ENCODE results near the gene PTH.

PTH gene

DNA sequence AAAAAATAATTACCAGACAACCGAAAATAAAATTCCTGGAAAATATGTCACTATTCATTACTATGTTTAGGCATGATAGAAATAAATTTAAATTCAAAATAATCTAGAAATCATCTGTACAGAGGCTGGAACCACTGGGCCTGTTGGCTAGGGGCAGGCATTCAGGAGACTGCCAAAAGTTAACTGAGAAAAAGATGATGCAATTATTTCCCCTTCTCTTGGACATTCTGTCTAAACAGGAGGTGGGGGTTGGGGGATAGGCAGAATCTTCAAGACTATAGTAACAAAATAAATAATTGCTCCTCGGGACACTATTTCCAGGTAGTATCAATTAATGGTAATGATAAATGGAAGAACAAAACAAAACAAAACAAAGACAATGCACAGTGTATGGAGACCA is 46.9 kb downstream of the PTH start:
- no peak for DNase-seq (ENCODE audit: low spot score)

DNA sequence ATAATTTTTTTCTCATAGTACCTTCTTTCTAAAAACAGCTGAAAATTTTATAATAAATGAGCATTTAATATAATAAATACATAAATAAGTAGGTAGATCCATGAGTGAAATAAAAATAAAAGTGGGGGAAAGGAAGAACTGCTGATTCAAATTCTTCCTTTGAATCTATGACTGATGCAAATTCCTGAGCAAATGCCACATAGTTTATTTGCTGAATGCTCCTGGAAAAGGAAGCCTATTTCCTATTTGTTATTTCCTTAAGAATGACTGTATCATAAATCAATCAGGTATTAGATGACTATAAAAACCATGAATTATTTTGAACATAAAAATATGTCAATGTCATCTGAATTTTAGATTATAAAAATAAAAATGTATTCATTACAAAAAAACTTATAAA is 49.4 kb downstream of the PTH start:
- DNase-seq (ENCODE audit: low spot score): no peak

DNA sequence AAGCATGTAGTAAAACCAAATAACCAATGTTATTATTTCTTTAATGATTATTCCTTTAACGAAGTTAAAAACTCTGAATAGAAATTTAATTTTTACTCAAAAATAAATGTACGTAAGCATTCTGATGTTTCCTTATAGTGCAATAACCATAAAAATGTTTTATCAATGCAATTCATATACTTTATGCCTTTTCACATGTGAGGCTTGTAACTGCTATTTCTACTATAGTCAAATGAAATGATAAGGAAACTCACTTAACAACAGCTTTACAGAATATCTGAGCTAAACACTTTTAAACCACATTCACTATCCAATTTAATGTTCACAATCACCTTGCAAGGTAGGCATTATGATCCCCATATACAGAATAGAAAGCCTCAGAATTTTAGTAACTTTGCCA is 50.2 kb downstream of the PTH start:
- no peak for DNase-seq (ENCODE audit: low spot score)
